NCI-H1694 treated with DMSO at 0.1 percent for 48 hours (cell line): Measurements from ENCODE around the gene CYP4Z1.
"Not testable (repeated sequence)": the region's sequence is repeated elsewhere in the genome, so short reads cannot be mapped to it uniquely, and the experiment has no call there.

Experiments used
- DNase-seq: peaks from one replicate; lab custom pipeline; 2025; lab: John Stamatoyannopoulos, UW

CYP4Z1 gene

GRCh38 chr1:47128854-47129253 is 61.8 kb downstream of the CYP4Z1 start:
- not testable (repeated sequence) for DNase-seq

GRCh38 chr1:47129489-47130230 is 62.6 kb downstream of the CYP4Z1 start:
- not testable (repeated sequence) for DNase-seq

- DNase-seq: not testable (repeated sequence)
These were observed 65.6 kb downstream of the CYP4Z1 start for GRCh38 chr1:47132665-47133064.

- DNase-seq: no peak
These were observed 70.2 kb downstream of the CYP4Z1 start, which contains the start of gene CYP4A22 for GRCh38 chr1:47137198-47137597. Gene CYP4A22 (plus strand): TSS chr1:47137441. CDS start chr1:47137486, 45 bp downstream.

- DNase-seq: no peak
These were observed 71.0 kb downstream of the CYP4Z1 start for GRCh38 chr1:47137925-47138615.

GRCh38 chr1:47140358-47140757 is 73.3 kb downstream of the CYP4Z1 start:
- not testable (repeated sequence) for DNase-seq

GRCh38 chr1:47143654-47144053 is 76.6 kb downstream of the CYP4Z1 start:
- DNase-seq: not testable (repeated sequence)

- DNase-seq: not testable (repeated sequence)
These were observed 79.5 kb downstream of the CYP4Z1 start for GRCh38 chr1:47146495-47146894.

GRCh38 chr1:47147047-47147785 is 80.2 kb downstream of the CYP4Z1 start:
- no peak for DNase-seq

- DNase-seq: not testable (repeated sequence)
These were observed 82.1 kb downstream of the CYP4Z1 start for GRCh38 chr1:47149162-47149561.

- DNase-seq: not testable (repeated sequence)
These were observed 89.4 kb downstream of the CYP4Z1 start for GRCh38 chr1:47156457-47156856.

GRCh38 chr1:47157957-47158356 is 90.9 kb downstream of the CYP4Z1 start:
- not testable (repeated sequence) for DNase-seq

- no peak for DNase-seq
These were observed 93.7 kb downstream of the CYP4Z1 start for GRCh38 chr1:47160716-47161115.

GRCh38 chr1:47161298-47162040 is 94.4 kb downstream of the CYP4Z1 start:
- no peak for DNase-seq

GRCh38 chr1:47164552-47164951 is 97.5 kb downstream of the CYP4Z1 start:
- no peak for DNase-seq
